Neural progenitor cell (in vitro differentiated cells): Measurements from ENCODE around the gene KDM8. TPM values are rescaled to one million over a fixed set of nuclear protein-coding genes. Genes with fewer than 3 reads are reported as not detected.

Experiments used
- DNase-seq: peaks from one replicate; pipeline ENCODE4 v3.0.0-alpha.2; 2016; ENCODE audit warnings: low spot score
- H2AFZ ChIP-seq: fragments of 200-600 bp; sonication (generic); replicated peaks from 2 replicates; pipeline ENCODE4 v1.6.1; 2016; ENCODE audit warnings: antibody characterized with exemption
- H3F3A ChIP-seq: fragments of 200-600 bp; sonication (generic); 2 replicates; pipeline ENCODE4 v1.6.1; 2016; ENCODE audit warnings: antibody characterized with exemption, low read depth
- H3K27ac ChIP-seq: fragments of 200-600 bp; sonication (generic); 2 replicates; pipeline ENCODE4 v1.5.1; 2016; ENCODE audit warnings: mild to moderate bottlenecking
- H3K27me3 ChIP-seq: fragments of 200-600 bp; sonication (generic); 2 replicates; pipeline ENCODE4 v1.6.1; 2016; ENCODE audit warnings: mild to moderate bottlenecking, moderate library complexity
- H3K36me3 ChIP-seq: fragments of 200-600 bp; sonication (generic); 2 replicates; pipeline ENCODE4 v1.5.1; 2016
- H3K4me1 ChIP-seq: fragments of 200-600 bp; sonication (generic); 2 replicates; pipeline ENCODE4 v1.6.1; 2016; ENCODE audit warnings: mixed run types
- H3K4me2 ChIP-seq: fragments of 200-600 bp; sonication (generic); 2 replicates; pipeline ENCODE4 v1.6.1; 2016
- H3K4me3 ChIP-seq: fragments of 200-600 bp; sonication (generic); 2 replicates; pipeline ENCODE4 v1.5.1; 2016
- H3K79me2 ChIP-seq: fragments of 200-600 bp; sonication (generic); 2 replicates; pipeline ENCODE4 v1.6.1; 2016; ENCODE audit warnings: low read depth
- H3K9ac ChIP-seq: fragments of 200-600 bp; sonication (generic); 2 replicates; pipeline ENCODE4 v1.6.1; 2016
- H3K9me3 ChIP-seq: fragments of 200-600 bp; sonication (generic); 2 replicates; pipeline ENCODE4 v1.5.1; 2016; ENCODE audit warnings: low read depth
- H4K20me1 ChIP-seq: fragments of 200-600 bp; sonication (generic); 2 replicates; pipeline ENCODE4 v1.6.1; 2016; ENCODE audit warnings: low read depth
- H3K27ac Mint-ChIP-seq: 3 replicates; pipeline ENCODE4 v1.8.0; 2021; ENCODE audit warnings: mixed read lengths
- H3K27me3 Mint-ChIP-seq: 2 replicates; pipeline ENCODE4 v1.8.0; 2022; ENCODE audit warnings: low read depth, mild to moderate bottlenecking, inconsistent platforms, moderate library complexity, mixed read lengths; ENCODE audit not compliant: insufficient read depth
- H3K36me3 Mint-ChIP-seq: 3 replicates; pipeline ENCODE4 v1.8.0; 2021; ENCODE audit warnings: mixed read lengths
- H3K4me1 Mint-ChIP-seq: 3 replicates; pipeline ENCODE4 v1.8.0; 2021; ENCODE audit warnings: mixed read lengths
- H3K4me3 Mint-ChIP-seq: 3 replicates; pipeline ENCODE4 v1.8.0; 2021; ENCODE audit warnings: mild to moderate bottlenecking, moderate library complexity, mixed read lengths
- H3K9me3 Mint-ChIP-seq: 3 replicates; pipeline ENCODE4 v1.8.0; 2020; ENCODE audit warnings: mixed read lengths
- EZH2 ChIP-seq: fragments of 200-600 bp; sonication (generic); IDR thresholded peaks from 2 replicates; pipeline ENCODE4 v1.6.1; 2017; ENCODE audit warnings: antibody characterized with exemption, mild to moderate bottlenecking, moderate library complexity
- EZH2phosphoT487 ChIP-seq: fragments of 200-600 bp; sonication (generic); IDR thresholded peaks from 2 replicates; pipeline ENCODE4 v1.6.1; 2017; ENCODE audit warnings: antibody characterized with exemption
- total RNA-seq: library from RNA; depleted of rRNA; stranded (reverse); fragments of >200 nt; gene quantifications from 2 replicates; pipeline ENCODE4 v1.2.3, GENCODE V29; 2015; ENCODE audit warnings: low replicate concordance
- TF ChIP-seq, protein P1 (sequence below): fragments of 200-600 bp; sonication (generic); IDR thresholded peaks from 2 replicates; pipeline ENCODE4 v1.5.1; 2017; ENCODE audit warnings: antibody characterized with exemption, mild to moderate bottlenecking

Gene KDM8
- total RNA-seq, 1 donor from 2014 or later = 6.5 TPM

DNA sequence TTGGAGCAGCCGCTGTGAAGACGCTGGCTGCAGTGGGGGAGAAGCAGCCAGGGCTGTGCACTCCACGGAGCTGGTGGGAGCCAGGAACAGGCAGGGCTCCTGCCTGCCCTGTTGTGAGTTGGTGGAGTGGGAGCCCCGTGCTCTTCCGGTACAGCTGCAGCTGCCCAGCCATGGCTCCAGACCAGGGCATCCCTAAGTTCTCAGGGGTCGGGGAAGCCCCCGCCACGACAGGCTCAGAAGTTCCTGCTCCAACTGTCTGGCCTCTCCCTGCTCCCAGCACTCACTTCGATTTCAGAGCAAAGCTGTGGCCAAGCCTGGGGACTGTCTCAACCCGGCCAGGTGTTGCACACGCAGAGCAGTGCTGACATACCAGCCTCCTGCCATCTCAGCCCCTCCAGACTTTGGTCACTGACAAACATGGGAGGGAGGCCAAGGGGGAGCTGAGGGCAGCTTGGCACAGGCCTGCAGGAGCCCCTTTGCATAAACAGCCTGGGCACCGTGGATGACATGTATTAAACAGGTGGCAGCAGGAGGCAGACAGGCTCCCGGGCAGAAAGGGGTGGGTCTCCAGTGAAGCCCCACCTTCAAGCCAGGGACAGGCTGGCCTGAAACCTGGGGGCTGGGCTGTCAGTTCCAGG, 13.9 kb upstream of the KDM8 start:
- Histone ChIP-seq H3K9me3 (no peaks in the 10 kb centered on the region), H3K27ac (no peak overlapping the region), H3K4me3 (no peak overlapping the region), H3K4me1 (no peaks in the 10 kb centered on the region), H3K9ac (no peak overlapping the region), H2AFZ (peak overlapping the region; percentile 34), H3K4me2 (no peak overlapping the region), H4K20me1 (no peaks in the 10 kb centered on the region), H3K79me2 (no peaks in the 10 kb centered on the region), H3K36me3 (no peaks in the 10 kb centered on the region), H3F3A (no peaks in the 10 kb centered on the region), H3K27me3 (no peaks in the 10 kb centered on the region)
- Mint-ChIP-seq H3K4me3 (no peak overlapping the region), H3K27ac (no peak overlapping the region), H3K27me3 (peaks cover 2% of the 10 kb centered on the region), H3K4me1 (peaks cover 2% of the 10 kb centered on the region), H3K36me3 (no peaks in the 10 kb centered on the region), H3K9me3 (no peaks in the 10 kb centered on the region)
- peak; percentile 24 for DNase-seq
- no peak for TF ChIP-seq EZH2
- no peak for TF ChIP-seq EZH2phosphoT487
- TF ChIP-seq, protein P1, sequence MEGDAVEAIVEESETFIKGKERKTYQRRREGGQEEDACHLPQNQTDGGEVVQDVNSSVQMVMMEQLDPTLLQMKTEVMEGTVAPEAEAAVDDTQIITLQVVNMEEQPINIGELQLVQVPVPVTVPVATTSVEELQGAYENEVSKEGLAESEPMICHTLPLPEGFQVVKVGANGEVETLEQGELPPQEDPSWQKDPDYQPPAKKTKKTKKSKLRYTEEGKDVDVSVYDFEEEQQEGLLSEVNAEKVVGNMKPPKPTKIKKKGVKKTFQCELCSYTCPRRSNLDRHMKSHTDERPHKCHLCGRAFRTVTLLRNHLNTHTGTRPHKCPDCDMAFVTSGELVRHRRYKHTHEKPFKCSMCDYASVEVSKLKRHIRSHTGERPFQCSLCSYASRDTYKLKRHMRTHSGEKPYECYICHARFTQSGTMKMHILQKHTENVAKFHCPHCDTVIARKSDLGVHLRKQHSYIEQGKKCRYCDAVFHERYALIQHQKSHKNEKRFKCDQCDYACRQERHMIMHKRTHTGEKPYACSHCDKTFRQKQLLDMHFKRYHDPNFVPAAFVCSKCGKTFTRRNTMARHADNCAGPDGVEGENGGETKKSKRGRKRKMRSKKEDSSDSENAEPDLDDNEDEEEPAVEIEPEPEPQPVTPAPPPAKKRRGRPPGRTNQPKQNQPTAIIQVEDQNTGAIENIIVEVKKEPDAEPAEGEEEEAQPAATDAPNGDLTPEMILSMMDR = no peak

DNA sequence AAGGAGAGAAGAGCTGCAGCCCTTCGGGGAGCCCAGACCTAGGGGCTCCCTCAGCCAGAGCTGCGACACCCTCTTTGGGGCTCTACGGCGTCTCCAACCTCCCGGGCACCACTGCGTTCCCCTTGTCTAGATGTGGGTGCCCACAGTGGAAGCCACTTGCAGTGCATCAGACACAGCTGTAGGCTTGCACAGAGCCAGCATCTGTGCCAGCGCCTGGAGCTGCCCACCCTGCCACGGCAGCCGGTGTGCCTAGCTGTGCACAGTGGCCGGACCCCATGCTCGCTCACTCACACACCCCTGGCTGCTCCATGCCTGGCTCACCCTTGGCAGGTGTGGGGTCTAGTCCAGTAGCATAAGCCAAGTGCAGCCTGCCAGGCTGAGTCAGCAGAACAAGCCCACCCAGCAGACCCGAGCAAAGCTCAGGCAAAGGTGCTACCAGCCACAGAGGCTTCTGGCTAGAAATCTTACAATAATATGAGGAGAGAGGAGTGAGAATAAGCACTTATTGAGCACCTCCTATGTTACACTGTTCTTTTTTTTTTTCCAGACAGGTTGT, 12.9 kb upstream of the KDM8 start:
- H3K9me3 ChIP-seq = no peaks in the 10 kb centered on the region
- no peak overlapping the region for H3K4me3 ChIP-seq
- Mint-ChIP-seq H3K27me3 (peaks cover 5% of the 10 kb centered on the region), H3K27ac (no peak overlapping the region), H3K4me1 (peaks cover 2% of the 10 kb centered on the region), H3K36me3 (no peaks in the 10 kb centered on the region), H3K9me3 (no peaks in the 10 kb centered on the region), H3K4me3 (no peak overlapping the region)
- H3F3A ChIP-seq = no peaks in the 10 kb centered on the region
- H2AFZ ChIP-seq = no peak overlapping the region
- DNase-seq = no peak
- no peak overlapping the region for H3K27ac ChIP-seq
- H3K27me3 ChIP-seq = no peaks in the 10 kb centered on the region
- H3K4me2 ChIP-seq = no peak overlapping the region
- H3K79me2 ChIP-seq = no peaks in the 10 kb centered on the region
- H3K9ac ChIP-seq = no peak overlapping the region
- TF ChIP-seq EZH2 (no peak), EZH2phosphoT487 (no peak)
- TF ChIP-seq, protein P1 = no peak
- no peaks in the 10 kb centered on the region for H3K4me1 ChIP-seq
- H3K36me3 ChIP-seq = no peaks in the 10 kb centered on the region
- H4K20me1 ChIP-seq = no peaks in the 10 kb centered on the region

DNA sequence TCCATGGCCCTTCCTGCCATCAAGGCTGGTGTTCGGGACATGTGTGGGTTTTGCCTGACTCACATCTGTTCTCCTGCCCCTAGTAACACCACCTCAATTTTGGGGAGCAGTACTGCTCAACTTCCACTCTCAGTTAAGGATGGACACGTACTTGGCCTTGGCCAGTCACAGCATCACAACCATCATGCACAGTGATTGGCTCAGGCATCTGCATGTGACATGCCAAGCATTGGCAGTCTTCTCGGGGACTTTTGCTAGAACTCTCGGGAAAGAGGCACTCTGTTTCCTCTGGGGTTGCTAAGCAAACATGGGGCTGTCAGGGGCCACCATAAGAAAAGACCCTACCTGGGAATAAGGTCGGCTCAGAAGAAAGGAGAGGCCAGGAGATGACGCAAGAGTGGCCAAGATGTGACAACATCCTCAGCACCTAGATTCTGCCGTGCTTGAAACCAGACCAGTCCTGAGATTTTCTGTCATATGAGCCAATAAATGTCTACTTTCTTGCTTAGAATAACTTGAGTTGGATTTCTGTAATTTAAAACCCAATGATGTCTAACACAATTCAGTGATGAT, 11.9 kb upstream of the KDM8 start:
- Histone ChIP-seq H3K27me3 (no peaks in the 10 kb centered on the region), H3K36me3 (no peaks in the 10 kb centered on the region), H2AFZ (no peak overlapping the region), H3K79me2 (no peaks in the 10 kb centered on the region), H3K4me2 (no peak overlapping the region), H3K9ac (no peak overlapping the region), H3K4me1 (no peaks in the 10 kb centered on the region), H3F3A (no peaks in the 10 kb centered on the region), H3K9me3 (no peaks in the 10 kb centered on the region), H3K27ac (no peak overlapping the region), H3K4me3 (no peak overlapping the region), H4K20me1 (no peaks in the 10 kb centered on the region)
- Mint-ChIP-seq H3K4me3 (no peak overlapping the region), H3K4me1 (peaks cover 2% of the 10 kb centered on the region), H3K9me3 (no peaks in the 10 kb centered on the region), H3K27ac (no peak overlapping the region), H3K27me3 (peaks cover 5% of the 10 kb centered on the region), H3K36me3 (no peaks in the 10 kb centered on the region)
- TF ChIP-seq, protein P1 = no peak
- TF ChIP-seq EZH2 (no peak), EZH2phosphoT487 (no peak)
- no peak for DNase-seq
